CD4-positive, alpha-beta memory T cell (primary cell): Measurements from ENCODE around the gene TMEM52. TPM values are rescaled to one million over a fixed set of nuclear protein-coding genes. Genes with fewer than 3 reads are reported as not detected.

Experiments
- CTCF ChIA-PET: fragments of 350-600 bp; sonication (Branson Sonifier 250); formaldehyde crosslinking; loops from one replicate; lab custom pipeline; 2021; ENCODE audit warnings: inconsistent platforms; ENCODE audit not compliant: partially characterized antibody; lab: Charles Lee
- POLR2A ChIA-PET: fragments of 350-600 bp; sonication (Branson Sonifier 250); formaldehyde crosslinking; loops from one replicate; lab custom pipeline; 2021; ENCODE audit not compliant: partially characterized antibody; lab: Charles Lee
- DNase-seq, 5 donors: peaks; one replicate each; pipeline versions ENCODE4 v3.0.0 to v3.0.0-alpha.2; 2020 to 2022; ENCODE audit warnings: mixed read lengths in 1 of 5
- H3K27ac ChIP-seq: one replicate; pipeline ENCODE4 v1.7.0; 2013; ENCODE audit warnings: low read depth, low read length
- H3K27me3 ChIP-seq: 2 replicates; pipeline ENCODE4 v1.7.0; 2013; ENCODE audit warnings: mild to moderate bottlenecking, low read length, moderate library complexity; ENCODE audit not compliant: insufficient read depth
- H3K36me3 ChIP-seq: 2 replicates; pipeline ENCODE4 v1.7.0; 2013; ENCODE audit warnings: mild to moderate bottlenecking, low read length, moderate library complexity; ENCODE audit not compliant: insufficient read depth
- H3K4me1 ChIP-seq: 2 replicates; pipeline ENCODE4 v1.7.0; 2013; ENCODE audit warnings: mild to moderate bottlenecking, low read length, moderate library complexity; ENCODE audit not compliant: insufficient read depth
- H3K4me3 ChIP-seq, 2 donors: one replicate each; pipeline ENCODE4 v1.7.0; 2013; ENCODE audit warnings: low read length in 2 of 2, mild to moderate bottlenecking in 1 of 2
- H3K9me3 ChIP-seq, 2 donors: one replicate each; pipeline ENCODE4 v1.7.0; 2013; ENCODE audit warnings: low read length in 2 of 2, control low read depth in 1 of 2; ENCODE audit not compliant: control insufficient read depth in 1 of 2
- H3K27ac Mint-ChIP-seq, 7 donors: one replicate each; pipeline ENCODE4 v1.8.0; 2020 to 2021; ENCODE audit warnings: mixed read lengths in 7 of 7, mild to moderate bottlenecking in 6 of 7, inconsistent platforms in 3 of 7, moderate library complexity in 3 of 7
- H3K27me3 Mint-ChIP-seq, 2 donors: one replicate each; pipeline ENCODE4 v1.8.0; 2020 to 2021; ENCODE audit warnings: mixed read lengths in 2 of 2
- H3K36me3 Mint-ChIP-seq, 2 donors: one replicate each; pipeline ENCODE4 v1.8.0; 2020 to 2021; ENCODE audit warnings: mixed read lengths in 2 of 2, inconsistent platforms in 1 of 2, mild to moderate bottlenecking in 1 of 2
- H3K4me1 Mint-ChIP-seq, 4 donors: one replicate each; pipeline ENCODE4 v1.8.0; 2020 to 2021; ENCODE audit warnings: mixed read lengths in 4 of 4, mild to moderate bottlenecking in 1 of 4
- H3K4me3 Mint-ChIP-seq, 8 donors: one replicate each; pipeline ENCODE4 v1.8.0; 2020 to 2021; ENCODE audit warnings: mixed read lengths in 8 of 8, mild to moderate bottlenecking in 7 of 8, moderate library complexity in 6 of 8, inconsistent platforms in 3 of 8
- H3K9me3 Mint-ChIP-seq, 8 donors: one replicate each; pipeline ENCODE4 v1.8.0; 2020 to 2021; ENCODE audit warnings: mixed read lengths in 8 of 8, mild to moderate bottlenecking in 5 of 8, inconsistent platforms in 3 of 8, moderate library complexity in 1 of 8
- intact Hi-C: fragments of 100-400 bp; cut with micrococcal nuclease; formaldehyde crosslinking; loops from one replicate; pipeline ENCODE4 v1.15.1; 2023
- polyA plus RNA-seq, 2 donors: library from polyadenylated mRNA; unstranded; fragments of 300-500 nt; fragmentation: Illumina TruSeq; gene quantifications; one replicate each; pipeline ENCODE4 v1.2.3, GENCODE V29; 2021
- total RNA-seq, 2 experiments: library from RNA; stranded (reverse); gene quantifications; one replicate each; pipeline ENCODE4 v1.2.3, GENCODE V29; 2021

Gene TMEM52
- total and polyA plus RNA-seq, 4 experiments from 2014 or later: 0.55 TPM; not detected in 3

- peaks cover 1 to 15% (median 6%) of the 10 kb centered on the region in 4 donors for H3K4me1 Mint-ChIP-seq
- intact Hi-C loops: no loop called here
Observed at GRCh38 chr1:1917304-1917976, 1.6 kb downstream of the TMEM52 start.

DNA sequence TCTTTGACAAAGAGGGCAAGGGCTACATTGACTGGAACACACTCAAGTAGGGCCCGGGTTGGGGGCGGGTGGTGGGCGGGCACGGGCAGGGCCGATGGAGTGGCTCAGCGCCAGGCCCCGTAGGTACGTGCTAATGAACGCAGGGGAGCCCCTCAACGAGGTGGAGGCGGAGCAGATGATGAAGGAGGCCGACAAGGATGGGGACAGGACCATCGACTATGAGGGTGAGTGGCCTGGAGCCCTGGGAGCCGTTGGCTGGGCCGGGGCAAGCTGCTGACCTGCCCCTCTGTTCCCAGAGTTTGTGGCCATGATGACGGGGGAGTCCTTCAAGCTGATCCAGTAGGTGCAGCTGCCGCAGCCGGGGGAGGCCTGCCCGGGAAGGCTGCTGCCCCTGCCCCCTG lies 2.2 kb downstream of the TMEM52 start:
- no peak overlapping the region for H3K27ac Mint-ChIP-seq
- peaks cover 17% of the 10 kb centered on the region for H3K4me1 ChIP-seq
- H3K27me3 ChIP-seq: no peaks in the 10 kb centered on the region
- peak overlapping the region in 1 of 8 donors; percentile 44 for H3K4me3 Mint-ChIP-seq
- DNase-seq: no peak
- H3K9me3 ChIP-seq: no peaks in the 10 kb centered on the region
- CTCF ChIA-PET: no interaction called here
- POLR2A ChIA-PET: no interaction called here
- no peaks in the 10 kb centered on the region for H3K36me3 ChIP-seq
- no peak overlapping the region for H3K4me3 ChIP-seq
- H3K4me1 Mint-ChIP-seq: peaks cover 1 to 15% (median 6%) of the 10 kb centered on the region in 4 donors
- intact Hi-C loops: no loop called here
- H3K36me3 Mint-ChIP-seq: no peaks in the 10 kb centered on the region
- H3K27ac ChIP-seq: no peak overlapping the region
- H3K27me3 Mint-ChIP-seq: peaks cover 0 to 2% of the 10 kb centered on the region in 2 donors
- no peaks in the 10 kb centered on the region for H3K9me3 Mint-ChIP-seq

More at GRCh38 chr1:1917304-1917976, 1.6 kb downstream of the TMEM52 start:
- H3K27me3 ChIP-seq: no peaks in the 10 kb centered on the region
- H3K9me3 Mint-ChIP-seq: no peaks in the 10 kb centered on the region
- H3K9me3 ChIP-seq: no peaks in the 10 kb centered on the region
- H3K4me3 ChIP-seq: no peak overlapping the region
- no peak overlapping the region for H3K27ac ChIP-seq
- peak overlapping the region in 2 of 8 donors; percentile 29 to 70 for H3K4me3 Mint-ChIP-seq
- peaks cover 0 to 2% of the 10 kb centered on the region in 2 donors for H3K27me3 Mint-ChIP-seq
- H3K4me1 ChIP-seq: peaks cover 17% of the 10 kb centered on the region
- H3K36me3 ChIP-seq: no peaks in the 10 kb centered on the region
- H3K36me3 Mint-ChIP-seq: no peaks in the 10 kb centered on the region
- no peak for DNase-seq
- CTCF ChIA-PET: no interaction called here
- POLR2A ChIA-PET: no interaction called here
- no peak overlapping the region for H3K27ac Mint-ChIP-seq

- Histone ChIP-seq H3K9me3 (no peaks in the 10 kb centered on the region), H3K36me3 (no peaks in the 10 kb centered on the region), H3K4me1 (peaks cover 17% of the 10 kb centered on the region), H3K4me3 (no peak overlapping the region), H3K27me3 (no peaks in the 10 kb centered on the region), H3K27ac (no peak overlapping the region)
- intact Hi-C loops: no loop called here
- no peaks in the 10 kb centered on the region for H3K9me3 Mint-ChIP-seq
- no peak for DNase-seq
- CTCF ChIA-PET: no interaction called here
- H3K36me3 Mint-ChIP-seq: no peaks in the 10 kb centered on the region
- H3K4me1 Mint-ChIP-seq: peaks cover 1 to 15% (median 6%) of the 10 kb centered on the region in 4 donors
- peak overlapping the region in 1 of 7 donors; percentile 30 for H3K27ac Mint-ChIP-seq
- POLR2A ChIA-PET: no interaction called here
- H3K27me3 Mint-ChIP-seq: peaks cover 0 to 2% of the 10 kb centered on the region in 2 donors
- H3K4me3 Mint-ChIP-seq: peak overlapping the region in 3 of 8 donors; percentile 20 to 57 (median 41)
Observed at GRCh38 chr1:1915911-1916840, 2.9 kb downstream of the TMEM52 start.

DNA sequence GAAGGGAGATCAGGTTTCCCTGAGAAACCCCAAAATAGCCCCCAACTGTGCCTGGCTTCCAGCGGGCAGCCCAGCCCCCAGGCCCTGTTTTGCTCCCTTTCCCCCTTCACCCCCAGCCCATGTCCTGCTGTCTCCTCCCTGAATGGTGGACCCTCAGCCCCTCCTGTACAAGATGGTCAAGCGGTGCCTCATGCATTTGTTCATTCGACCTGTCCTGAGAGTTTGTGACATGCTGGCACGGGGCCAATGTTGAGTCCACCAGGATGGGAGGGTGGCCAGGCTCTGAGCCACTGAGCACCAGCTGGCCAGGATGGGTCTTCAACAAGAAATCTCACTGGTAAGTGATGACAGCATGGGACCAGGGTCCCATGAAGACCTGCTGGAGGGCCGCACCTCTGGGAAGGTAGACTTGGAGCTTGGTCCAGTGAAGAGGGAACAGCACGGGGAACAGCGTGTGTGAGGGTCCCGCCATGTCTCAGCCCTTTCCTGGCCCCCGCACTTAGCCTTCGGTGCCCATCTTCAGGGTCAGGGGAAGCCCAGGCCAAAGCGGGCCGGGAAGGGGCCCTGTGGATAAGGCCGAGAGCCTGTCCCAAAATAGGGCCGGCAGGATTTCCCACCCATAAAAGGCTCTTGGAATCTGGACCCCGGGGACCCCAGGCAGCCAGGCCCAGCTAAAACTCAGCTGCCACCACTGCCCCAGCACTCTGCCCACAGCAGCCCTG lies 3.9 kb downstream of the TMEM52 start, which contains the start of gene CALML6:
Gene CALML6, plus strand, starts transcription at position 290 of the 722 bp plus-strand sequence. Its CDS starts 21 bp downstream, at position 311.
- DNase-seq: no peak
- Mint-ChIP-seq H3K4me1 (peaks cover 3 to 19% (median 9%) of the 10 kb centered on the region in 4 donors), H3K27ac (peak within 1 kb of the TSS in 1 of 7 donors; percentile 30), H3K36me3 (no peaks in the 10 kb centered on the region), H3K9me3 (no peaks in the 10 kb centered on the region), H3K4me3 (peak within 1 kb of the TSS in 1 of 8 donors; percentile 41), H3K27me3 (peaks cover 0 to 2% of the 10 kb centered on the region in 2 donors)
- Histone ChIP-seq H3K27me3 (no peaks in the 10 kb centered on the region), H3K4me3 (no peak within 1 kb of the TSS), H3K4me1 (peaks cover 17% of the 10 kb centered on the region), H3K9me3 (no peaks in the 10 kb centered on the region), H3K36me3 (no peaks in the 10 kb centered on the region), H3K27ac (no peak within 1 kb of the TSS)
- intact Hi-C loops: no loop called here
- ChIA-PET POLR2A (no interaction called here), CTCF (no interaction called here)

- Mint-ChIP-seq H3K4me3 (no peak overlapping the region), H3K4me1 (peaks cover 3 to 20% (median 11%) of the 10 kb centered on the region in 4 donors), H3K36me3 (no peaks in the 10 kb centered on the region), H3K27me3 (peaks cover 0 to 2% of the 10 kb centered on the region in 2 donors), H3K27ac (no peak overlapping the region), H3K9me3 (no peaks in the 10 kb centered on the region)
- H3K9me3 ChIP-seq: no peaks in the 10 kb centered on the region
- no peak for DNase-seq
- CTCF ChIA-PET: no interaction called here
- POLR2A ChIA-PET: no interaction called here
- H3K27ac ChIP-seq: no peak overlapping the region
- H3K4me1 ChIP-seq: peaks cover 18% of the 10 kb centered on the region
- no peak overlapping the region for H3K4me3 ChIP-seq
- H3K27me3 ChIP-seq: no peaks in the 10 kb centered on the region
- no peaks in the 10 kb centered on the region for H3K36me3 ChIP-seq
- intact Hi-C loops: no loop called here
Observed at GRCh38 chr1:1914101-1914970, 4.7 kb downstream of the TMEM52 start.

DNA sequence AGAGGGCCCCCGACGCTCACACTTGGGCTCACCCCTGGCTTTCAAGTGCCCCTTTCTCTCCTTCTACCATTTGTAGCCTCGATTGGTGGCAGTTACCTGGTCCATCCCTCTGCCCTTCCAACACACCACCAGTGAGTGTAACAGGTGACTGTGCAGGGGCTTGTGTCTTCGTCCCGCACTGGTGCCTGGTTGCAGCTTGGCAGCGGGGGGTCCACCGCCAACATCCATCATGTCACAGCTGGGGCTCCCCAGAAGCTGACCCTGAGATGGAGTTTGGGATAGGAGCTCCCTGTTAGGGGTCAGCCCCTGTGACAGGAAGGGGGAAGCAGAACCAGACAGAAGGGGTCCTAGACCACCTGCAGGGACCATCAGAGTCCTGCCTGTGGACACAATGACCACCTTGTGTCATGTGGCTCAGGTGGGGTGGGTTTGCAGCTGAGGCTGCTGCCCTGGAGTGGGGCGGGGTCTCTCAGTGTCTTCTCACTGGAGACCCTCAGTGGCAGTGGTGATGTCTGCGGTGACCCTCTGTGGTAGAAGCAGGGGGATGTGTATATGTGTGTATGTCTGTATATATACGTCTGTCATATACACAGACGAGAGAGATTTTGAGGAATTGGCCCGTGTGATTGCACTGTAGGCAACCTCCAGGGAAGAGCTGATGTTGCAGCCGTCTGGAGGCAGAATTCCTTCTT lies 7.6 kb downstream of the TMEM52 start:
- peak overlapping the region in 2 of 8 donors; percentile 32 to 49 for H3K4me3 Mint-ChIP-seq
- H3K9me3 Mint-ChIP-seq: no peaks in the 10 kb centered on the region
- ChIA-PET CTCF (no interaction called here), POLR2A (interaction anchor here (1.2 kb wide), 1 partner anchor 129 kb away, joined by 5 read pairs; no protein-coding TSS in a partner anchor)
- H3K27ac Mint-ChIP-seq: peak overlapping the region in 2 of 7 donors; percentile 46 to 70
- peaks cover 3 to 10% (median 6%) of the 10 kb centered on the region in 4 donors for H3K4me1 Mint-ChIP-seq
- peaks cover 0 to 2% of the 10 kb centered on the region in 2 donors for H3K27me3 Mint-ChIP-seq
- no peaks in the 10 kb centered on the region for H3K36me3 Mint-ChIP-seq
- Histone ChIP-seq H3K4me3 (no peak overlapping the region), H3K9me3 (no peaks in the 10 kb centered on the region), H3K36me3 (no peaks in the 10 kb centered on the region), H3K27ac (no peak overlapping the region), H3K27me3 (no peaks in the 10 kb centered on the region), H3K4me1 (peaks cover 16% of the 10 kb centered on the region)
- intact Hi-C loops: no loop called here
- peak in 1 of 5 donors; percentile 33 for DNase-seq
